Keratinocyte (primary cell): ENCODE data around the gene ARID3B. TPM values are rescaled to one million over a fixed set of nuclear protein-coding genes. Genes with fewer than 3 reads are reported as not detected.

ENCODE experiments used
- DNase-seq: peaks from one replicate; pipeline ENCODE4 v3.0.0-alpha.2; 2011; ENCODE audit warnings: low read depth, missing footprints, low spot score
- FAIRE-seq: peaks from 2 replicates; lab custom pipeline; 2011; peaks lifted over from hg19 to GRCh38; lab: Jason Lieb, UNC
- H2AFZ ChIP-seq: 2 replicates; pipeline ENCODE4 v1.6.0; 2012; ENCODE audit warnings: low read length, control low read depth, inconsistent platforms; ENCODE audit not compliant: control insufficient read depth
- H3K27ac ChIP-seq: 2 replicates; pipeline ENCODE4 v1.5.1; 2011; ENCODE audit warnings: low read length; ENCODE audit not compliant: control insufficient read depth, insufficient read depth
- H3K27me3 ChIP-seq: 3 replicates; pipeline ENCODE4 v1.6.0; 2011; ENCODE audit warnings: low read length; ENCODE audit not compliant: control insufficient read depth, insufficient read depth; ENCODE audit errors: extremely low read depth
- H3K36me3 ChIP-seq, 2 experiments: 2 replicates in 1 of 2; 3 replicates in 1 of 2; pipeline ENCODE4 v1.5.1; 2011; ENCODE audit warnings: low read length in 2 of 2, mild to moderate bottlenecking in 1 of 2; ENCODE audit not compliant: control insufficient read depth in 2 of 2, insufficient read depth in 2 of 2; ENCODE audit errors: extremely low read depth in 1 of 2
- H3K4me1 ChIP-seq: 3 replicates; pipeline ENCODE4 v1.5.1; 2011; ENCODE audit warnings: low read length; ENCODE audit not compliant: control insufficient read depth, insufficient read depth; ENCODE audit errors: extremely low read depth
- H3K4me2 ChIP-seq: 3 replicates; pipeline ENCODE4 v1.6.0; 2011; ENCODE audit warnings: low read depth, low read length; ENCODE audit not compliant: control insufficient read depth, insufficient read depth; ENCODE audit errors: extremely low read depth
- H3K4me3 ChIP-seq, 3 experiments: fragments of 200-600 bp in 1 of 3; sonication (generic) in 1 of 3; 2 replicates in 2 of 3; 3 replicates in 1 of 3; pipeline ENCODE4 v1.5.1; 2011 to 2016; ENCODE audit warnings: low read length in 3 of 3, mild to moderate bottlenecking in 3 of 3, control low read depth in 2 of 3, inconsistent platforms in 1 of 3, low read depth in 1 of 3, mixed read lengths in 1 of 3, mixed run types in 1 of 3, moderate library complexity in 1 of 3; ENCODE audit not compliant: control insufficient read depth in 2 of 3, insufficient read depth in 2 of 3; ENCODE audit errors: extremely low read depth in 1 of 3
- H3K79me2 ChIP-seq: 2 replicates; pipeline ENCODE4 v1.6.0; 2012; ENCODE audit warnings: low read length; ENCODE audit not compliant: control insufficient read depth, insufficient read depth
- H3K9ac ChIP-seq: 3 replicates; pipeline ENCODE4 v1.6.0; 2011; ENCODE audit warnings: low read length; ENCODE audit not compliant: control insufficient read depth, insufficient read depth; ENCODE audit errors: extremely low read depth
- H3K9me1 ChIP-seq: 3 replicates; pipeline ENCODE4 v1.6.0; 2011; ENCODE audit warnings: low read length; ENCODE audit not compliant: control insufficient read depth, insufficient read depth; ENCODE audit errors: extremely low read depth
- H3K9me3 ChIP-seq: 2 replicates; pipeline ENCODE4 v1.5.1; 2012; ENCODE audit warnings: low read depth, low read length; ENCODE audit not compliant: control insufficient read depth
- H4K20me1 ChIP-seq: 3 replicates; pipeline ENCODE4 v1.6.0; 2011; ENCODE audit warnings: low read length; ENCODE audit not compliant: control insufficient read depth, insufficient read depth; ENCODE audit errors: extremely low read depth
- EZH2 ChIP-seq: IDR thresholded peaks from one replicate; pipeline ENCODE4 v1.6.1; 2012; ENCODE audit warnings: inconsistent platforms, mild to moderate bottlenecking, low read length, moderate library complexity
- dilution Hi-C: fragments of 300-500 bp; cut with MboI; formaldehyde crosslinking; loops from one replicate; pipeline ENCODE4 v1.7.0; 2020; ENCODE audit warnings: low sequenced_read_pairs; ENCODE audit not compliant: extremely low pct_ligation_motif_present
- polyA plus RNA-seq, 5 experiments: library from polyadenylated mRNA; depleted of rRNA in 3 of 5; stranded (reverse) in 3 of 5; stranded (forward) in 1 of 5; unstranded in 1 of 5; fragments of >200 nt; gene quantifications; 1 replicate in 1 of 5; 2 replicates in 3 of 5; 3 replicates in 1 of 5; pipeline versions ENCODE4 v1.2.1 to v1.2.3, GENCODE V29; 2011 to 2012; ENCODE audit warnings: missing spikeins in 2 of 5, low read depth in 1 of 5, low replicate concordance in 1 of 5
- TF ChIP-seq, protein P1 (sequence below), 3 experiments: IDR thresholded peaks in 1 of 3; conservative IDR thresholded peaks in 1 of 3; optimal IDR thresholded peaks in 1 of 3; 2 replicates in 2 of 3; 3 replicates in 1 of 3; pipeline versions ENCODE3 to v1.5.1; 2011; ENCODE audit warnings: low read length in 3 of 3, mild to moderate bottlenecking in 3 of 3, moderate library complexity in 2 of 3, control low read depth in 1 of 3, inconsistent platforms in 1 of 3; ENCODE audit not compliant: insufficient read depth in 2 of 3; ENCODE audit errors: extremely low read depth in 1 of 3

The ARID3B gene
- polyA plus RNA-seq, 1 donor (not counting 4 experiments of a cell fraction or from before 2014, with no cell fraction given) = 3.6 TPM

DNA sequence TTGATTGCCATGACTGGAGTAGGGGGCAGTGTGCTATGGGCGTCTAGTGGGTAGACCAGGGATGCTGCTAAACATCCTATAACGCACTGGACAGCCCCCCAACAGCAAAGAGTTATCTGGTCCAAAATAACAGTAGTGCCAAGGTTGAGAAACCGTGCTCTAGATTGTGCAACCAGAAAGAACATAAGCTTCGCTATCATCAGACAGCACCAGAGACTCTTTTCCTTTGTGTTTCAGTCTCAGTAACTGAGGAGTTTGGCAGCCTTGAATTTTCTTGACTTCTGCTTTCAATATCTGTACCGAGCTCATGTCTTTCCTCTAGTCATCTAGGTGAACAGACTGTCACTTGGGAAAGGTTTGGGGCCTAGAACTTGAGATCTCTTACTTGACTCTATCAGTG is 8.8 kb downstream of the ARID3B start:
- Histone ChIP-seq H3K4me3 (no peak overlapping the region), H4K20me1 (peaks cover 29% of the 10 kb centered on the region), H3K4me1 (peaks cover 16% of the 10 kb centered on the region), H3K36me3 (peaks cover 10 to 13% of the 10 kb centered on the region in 2 experiments), H3K9ac (no peak overlapping the region), H3K79me2 (peaks cover 16% of the 10 kb centered on the region), H3K27me3 (no peaks in the 10 kb centered on the region), H3K9me3 (no peaks in the 10 kb centered on the region), H3K9me1 (no peaks in the 10 kb centered on the region), H3K27ac (no peak overlapping the region), H3K4me2 (no peak overlapping the region), H2AFZ (no peak overlapping the region)
- DNase-seq = no peak
- FAIRE-seq = no peak
- dilution Hi-C loops = no loop called here
- TF ChIP-seq, protein P1, sequence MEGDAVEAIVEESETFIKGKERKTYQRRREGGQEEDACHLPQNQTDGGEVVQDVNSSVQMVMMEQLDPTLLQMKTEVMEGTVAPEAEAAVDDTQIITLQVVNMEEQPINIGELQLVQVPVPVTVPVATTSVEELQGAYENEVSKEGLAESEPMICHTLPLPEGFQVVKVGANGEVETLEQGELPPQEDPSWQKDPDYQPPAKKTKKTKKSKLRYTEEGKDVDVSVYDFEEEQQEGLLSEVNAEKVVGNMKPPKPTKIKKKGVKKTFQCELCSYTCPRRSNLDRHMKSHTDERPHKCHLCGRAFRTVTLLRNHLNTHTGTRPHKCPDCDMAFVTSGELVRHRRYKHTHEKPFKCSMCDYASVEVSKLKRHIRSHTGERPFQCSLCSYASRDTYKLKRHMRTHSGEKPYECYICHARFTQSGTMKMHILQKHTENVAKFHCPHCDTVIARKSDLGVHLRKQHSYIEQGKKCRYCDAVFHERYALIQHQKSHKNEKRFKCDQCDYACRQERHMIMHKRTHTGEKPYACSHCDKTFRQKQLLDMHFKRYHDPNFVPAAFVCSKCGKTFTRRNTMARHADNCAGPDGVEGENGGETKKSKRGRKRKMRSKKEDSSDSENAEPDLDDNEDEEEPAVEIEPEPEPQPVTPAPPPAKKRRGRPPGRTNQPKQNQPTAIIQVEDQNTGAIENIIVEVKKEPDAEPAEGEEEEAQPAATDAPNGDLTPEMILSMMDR (optimal IDR thresholded peaks at IDR 0.05 in 1 of 3, IDR thresholded peaks at IDR 0.05 in 1 of 3, conservative IDR thresholded peaks at IDR 0.05 in 1 of 3; ENCODE audit: extremely low read depth in 1 of 3, insufficient read depth in 2 of 3, low read length in 3 of 3) = no peak
- TF ChIP-seq EZH2 = no peak

DNA sequence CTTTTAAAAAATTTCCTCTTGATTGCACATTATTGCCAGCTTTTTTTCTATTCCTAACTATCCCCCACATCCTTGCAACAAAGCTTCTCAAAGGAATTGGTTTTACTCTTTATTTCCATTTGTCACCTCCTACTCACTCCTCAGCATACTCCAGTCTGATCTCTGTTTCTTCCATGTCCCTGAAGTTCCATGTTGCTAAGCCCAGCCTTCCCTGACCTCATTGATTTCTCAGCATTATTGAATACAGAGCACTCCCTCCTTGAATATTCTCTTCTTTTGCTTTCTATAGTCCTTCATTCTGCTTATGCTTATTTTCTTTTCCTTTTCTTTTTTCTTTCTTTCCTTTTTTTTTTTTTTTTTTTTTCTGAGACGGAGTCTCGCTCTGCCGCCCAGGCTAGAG is 10.7 kb downstream of the ARID3B start:
- FAIRE-seq (no peak), DNase-seq (no peak)
- no peaks in the 10 kb centered on the region for H3K9me3 ChIP-seq
- no peaks in the 10 kb centered on the region for H3K9me1 ChIP-seq
- no peak overlapping the region for H3K27ac ChIP-seq
- no peak overlapping the region for H2AFZ ChIP-seq
- no peak overlapping the region for H3K4me3 ChIP-seq
- TF ChIP-seq, protein P1 (optimal IDR thresholded peaks at IDR 0.05 in 1 of 3, IDR thresholded peaks at IDR 0.05 in 1 of 3, conservative IDR thresholded peaks at IDR 0.05 in 1 of 3; ENCODE audit: extremely low read depth in 1 of 3, insufficient read depth in 2 of 3, low read length in 3 of 3) = no peak
- no peak for TF ChIP-seq EZH2
- no peak overlapping the region for H3K4me2 ChIP-seq
- peaks cover 25% of the 10 kb centered on the region for H4K20me1 ChIP-seq
- no peak overlapping the region for H3K9ac ChIP-seq
- dilution Hi-C loops = no loop called here
- peaks cover 10 to 11% of the 10 kb centered on the region in 2 experiments for H3K36me3 ChIP-seq
- peaks cover 16% of the 10 kb centered on the region for H3K79me2 ChIP-seq
- H3K4me1 ChIP-seq = no peaks in the 10 kb centered on the region
- H3K27me3 ChIP-seq = no peaks in the 10 kb centered on the region
